Measurements from ENCODE around the gene PPARD.

- TF ChIP-seq FOXA1 (IDR thresholded peaks at IDR 0.05) = no peak
- no peak for TF ChIP-seq ELF4 (IDR thresholded peaks at IDR 0.05)
These were observed 38.8 kb downstream of the PPARD start for GRCh38 chr6:35381132-35381531.
